Type B pancreatic cell (in vitro differentiated cells): ENCODE results near the gene LNP1. TPM values are rescaled to one million over a fixed set of nuclear protein-coding genes. Genes with fewer than 3 reads are reported as not detected.

Experiments
- DNase-seq: peaks from one replicate; pipeline ENCODE4 v3.0.0; 2021; ENCODE audit warnings: mixed read lengths; ENCODE audit not compliant: unreplicated experiment; ENCODE audit errors: extremely low spot score
- H3K27ac Mint-ChIP-seq: 2 replicates; pipeline ENCODE4 v1.8.0; 2021; ENCODE audit warnings: mild to moderate bottlenecking, mixed read lengths
- H3K27me3 Mint-ChIP-seq: 2 replicates; pipeline ENCODE4 v1.8.0; 2021; ENCODE audit warnings: mixed read lengths
- H3K36me3 Mint-ChIP-seq: 2 replicates; pipeline ENCODE4 v1.8.0; 2021; ENCODE audit warnings: mixed read lengths
- H3K4me1 Mint-ChIP-seq: one replicate; pipeline ENCODE4 v1.8.0; 2021; ENCODE audit warnings: mixed read lengths; ENCODE audit not compliant: unreplicated experiment
- H3K4me3 Mint-ChIP-seq: 2 replicates; pipeline ENCODE4 v1.8.0; 2021; ENCODE audit warnings: mild to moderate bottlenecking, mixed read lengths
- H3K9me3 Mint-ChIP-seq: 2 replicates; pipeline ENCODE4 v1.8.0; 2021; ENCODE audit warnings: mixed read lengths
- total RNA-seq: library from RNA; stranded (reverse); gene quantifications from 2 replicates; pipeline ENCODE4 v1.2.1, GENCODE V29; 2021; ENCODE audit warnings: low replicate concordance
- TF ChIP-seq, protein P1 (sequence below): fragments of 200-600 bp; sonication (generic); conservative IDR thresholded peaks from 2 replicates; pipeline ENCODE4 v1.5.0; 2021; ENCODE audit warnings: antibody characterized with exemption, mild to moderate bottlenecking

Gene LNP1
- total RNA-seq, 1 donor from 2014 or later, result 6.2 TPM

DNA sequence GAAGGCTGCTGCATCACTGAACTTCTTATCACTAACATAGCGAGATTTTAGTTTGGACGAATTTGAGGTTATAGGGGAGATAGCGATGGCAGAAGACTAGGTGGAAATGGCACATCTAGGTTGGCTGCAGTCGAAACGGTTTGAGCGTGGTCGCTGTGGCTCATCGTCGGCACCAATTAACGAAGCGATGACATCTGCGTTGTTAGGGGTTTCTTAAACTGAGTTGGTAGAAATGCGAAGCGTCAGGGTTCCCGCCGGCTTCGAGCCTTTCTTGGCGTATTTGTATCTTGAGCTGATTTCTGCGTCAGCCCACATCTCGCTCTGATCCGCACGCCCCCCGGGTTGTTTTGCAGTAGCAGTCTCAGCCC lies 319 bp downstream of the LNP1 start:
- H3K27me3 Mint-ChIP-seq, result no peaks in the 10 kb centered on the region
- H3K9me3 Mint-ChIP-seq, result peaks cover 5% of the 10 kb centered on the region
- TF ChIP-seq, protein P1, sequence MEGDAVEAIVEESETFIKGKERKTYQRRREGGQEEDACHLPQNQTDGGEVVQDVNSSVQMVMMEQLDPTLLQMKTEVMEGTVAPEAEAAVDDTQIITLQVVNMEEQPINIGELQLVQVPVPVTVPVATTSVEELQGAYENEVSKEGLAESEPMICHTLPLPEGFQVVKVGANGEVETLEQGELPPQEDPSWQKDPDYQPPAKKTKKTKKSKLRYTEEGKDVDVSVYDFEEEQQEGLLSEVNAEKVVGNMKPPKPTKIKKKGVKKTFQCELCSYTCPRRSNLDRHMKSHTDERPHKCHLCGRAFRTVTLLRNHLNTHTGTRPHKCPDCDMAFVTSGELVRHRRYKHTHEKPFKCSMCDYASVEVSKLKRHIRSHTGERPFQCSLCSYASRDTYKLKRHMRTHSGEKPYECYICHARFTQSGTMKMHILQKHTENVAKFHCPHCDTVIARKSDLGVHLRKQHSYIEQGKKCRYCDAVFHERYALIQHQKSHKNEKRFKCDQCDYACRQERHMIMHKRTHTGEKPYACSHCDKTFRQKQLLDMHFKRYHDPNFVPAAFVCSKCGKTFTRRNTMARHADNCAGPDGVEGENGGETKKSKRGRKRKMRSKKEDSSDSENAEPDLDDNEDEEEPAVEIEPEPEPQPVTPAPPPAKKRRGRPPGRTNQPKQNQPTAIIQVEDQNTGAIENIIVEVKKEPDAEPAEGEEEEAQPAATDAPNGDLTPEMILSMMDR, result no peak
- H3K27ac Mint-ChIP-seq, result peak overlapping the region; percentile 96
- peaks cover 22% of the 10 kb centered on the region for H3K4me1 Mint-ChIP-seq
- peaks cover 11% of the 10 kb centered on the region for H3K36me3 Mint-ChIP-seq
- no peak for DNase-seq
- H3K4me3 Mint-ChIP-seq, result peak overlapping the region; percentile 95

DNA sequence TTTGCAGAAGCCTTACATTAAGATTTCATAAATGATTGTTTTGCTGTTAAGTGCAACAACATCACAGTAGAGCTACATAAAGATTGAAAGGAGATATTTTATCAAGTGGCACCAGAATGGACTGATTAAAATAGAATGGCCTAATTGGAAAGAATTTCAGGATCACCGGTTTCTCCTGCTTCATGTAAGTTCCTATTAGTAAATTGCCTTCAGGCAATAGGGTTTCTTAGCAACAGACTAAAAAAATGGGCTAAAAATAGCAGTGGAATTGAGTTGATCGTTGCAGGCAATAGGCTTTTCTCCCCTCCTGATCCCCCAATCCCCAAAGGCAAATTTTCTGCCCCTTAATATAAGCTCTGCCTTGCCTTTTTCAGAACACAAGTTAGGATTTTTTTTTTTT lies 917 bp downstream of the LNP1 start:
- Mint-ChIP-seq H3K4me1 (peaks cover 22% of the 10 kb centered on the region), H3K36me3 (peaks cover 16% of the 10 kb centered on the region), H3K27me3 (no peaks in the 10 kb centered on the region), H3K4me3 (peak overlapping the region; percentile 95), H3K27ac (peak overlapping the region; percentile 96), H3K9me3 (peaks cover 5% of the 10 kb centered on the region)
- no peak for DNase-seq
- TF ChIP-seq, protein P1, result no peak

DNA sequence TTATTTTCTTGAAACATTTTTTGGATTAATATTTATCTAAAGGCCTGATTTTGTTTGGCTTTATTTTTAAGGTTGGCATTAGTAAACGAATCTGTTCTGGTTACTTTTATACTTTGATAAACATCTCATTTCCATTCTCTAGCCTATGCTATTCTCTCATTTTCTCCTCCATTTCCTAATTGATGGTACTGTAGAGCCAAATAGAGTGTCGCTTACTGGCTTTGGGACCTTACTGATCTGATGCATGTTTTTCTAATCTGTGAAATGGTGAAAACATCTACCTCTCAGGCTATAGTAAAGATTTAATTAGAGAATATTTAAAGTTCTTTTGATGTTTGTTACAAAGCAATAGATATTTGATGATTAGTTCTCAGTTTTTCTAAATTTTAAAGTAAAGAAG lies 1.6 kb downstream of the LNP1 start:
- DNase-seq, result no peak
- Mint-ChIP-seq H3K4me1 (peaks cover 22% of the 10 kb centered on the region), H3K27me3 (no peaks in the 10 kb centered on the region), H3K4me3 (peak overlapping the region; percentile 95), H3K36me3 (peaks cover 22% of the 10 kb centered on the region), H3K9me3 (peaks cover 5% of the 10 kb centered on the region), H3K27ac (peak overlapping the region; percentile 96)
- TF ChIP-seq, protein P1, result no peak

DNA sequence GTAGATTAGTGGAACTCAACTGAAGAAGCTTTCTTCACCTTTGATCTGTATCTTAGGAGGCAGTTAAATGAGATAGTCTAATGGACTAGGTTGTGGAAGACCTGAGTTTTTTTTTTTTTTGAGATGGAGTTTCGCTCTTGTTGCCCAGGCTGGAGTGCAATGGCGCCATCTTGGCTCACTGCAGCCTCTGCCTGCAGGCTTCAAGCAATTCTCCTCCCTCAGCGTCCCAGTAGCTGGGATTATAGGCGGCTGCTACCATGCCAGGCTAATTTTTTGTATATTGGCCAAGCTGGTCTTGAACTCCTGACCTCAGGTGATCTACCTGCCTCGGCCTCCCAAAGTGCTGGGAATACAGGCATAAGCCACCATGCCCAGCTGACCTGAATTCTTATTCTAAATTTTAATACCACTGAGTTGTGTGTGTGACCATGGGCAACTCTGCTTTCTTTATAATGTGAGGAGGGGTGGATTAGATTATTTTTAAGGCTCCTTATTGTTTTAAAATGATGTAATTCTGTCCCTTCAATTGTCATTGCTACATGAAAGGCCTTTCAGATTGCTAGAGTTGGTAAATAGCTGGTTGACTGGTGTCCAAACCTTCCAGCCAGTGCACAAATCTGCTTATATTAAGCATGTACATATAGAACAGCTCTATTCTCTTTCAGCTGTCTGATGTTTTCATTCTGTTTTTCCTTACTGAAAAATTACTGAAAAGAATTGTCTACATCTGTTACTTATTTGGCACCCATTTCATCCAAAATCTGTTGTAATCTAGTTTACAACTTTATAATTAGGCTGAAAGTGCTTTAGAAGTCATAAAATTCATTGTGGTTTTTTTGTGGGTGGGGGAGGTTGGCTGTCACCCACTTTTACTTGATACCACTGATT lies 2.3 kb downstream of the LNP1 start:
- TF ChIP-seq, protein P1, result no peak
- H3K4me1 Mint-ChIP-seq, result peaks cover 19% of the 10 kb centered on the region
- H3K27ac Mint-ChIP-seq, result peak overlapping the region; percentile 96
- peaks cover 5% of the 10 kb centered on the region for H3K9me3 Mint-ChIP-seq
- peak overlapping the region; percentile 95 for H3K4me3 Mint-ChIP-seq
- no peaks in the 10 kb centered on the region for H3K27me3 Mint-ChIP-seq
- no peak for DNase-seq
- H3K36me3 Mint-ChIP-seq, result peaks cover 23% of the 10 kb centered on the region

DNA sequence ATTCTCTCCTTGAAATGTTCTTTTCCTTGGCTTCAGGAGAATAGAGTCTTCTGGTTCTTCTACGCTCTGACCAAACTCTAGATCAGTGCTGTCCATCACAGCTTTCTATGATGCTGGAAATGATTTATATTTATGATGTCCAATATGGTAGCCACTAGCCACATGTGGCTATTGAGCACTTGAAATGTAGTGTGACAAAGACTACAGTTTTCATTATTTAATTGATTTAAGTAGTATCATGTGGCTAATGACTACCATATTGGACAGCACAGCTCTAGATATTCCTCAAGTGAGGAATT lies 2.9 kb downstream of the LNP1 start:
- Mint-ChIP-seq H3K9me3 (peaks cover 5% of the 10 kb centered on the region), H3K27me3 (no peaks in the 10 kb centered on the region), H3K36me3 (peaks cover 25% of the 10 kb centered on the region), H3K4me1 (peaks cover 16% of the 10 kb centered on the region), H3K4me3 (peak overlapping the region; percentile 95), H3K27ac (no peak overlapping the region)
- DNase-seq, result no peak
- TF ChIP-seq, protein P1, result no peak
